Ovary (tissue), 3 donors: ENCODE results near the gene BSN.

Experiments
- EP300 ChIP-seq: sonication (generic); formaldehyde crosslinking; IDR thresholded peaks from one replicate; pipeline ENCODE4 v1.6.1; 2017; ENCODE audit warnings: antibody characterized with exemption
- POLR2A ChIP-seq: fragments of 450-650 bp; IDR thresholded peaks from one replicate; pipeline ENCODE4 v1.6.1; 2017; ENCODE audit warnings: antibody characterized with exemption, mild to moderate bottlenecking, moderate library complexity
- TF ChIP-seq, protein P1 (sequence below), 3 donors: fragments of 450-650 bp in 2 of 3; fragments of 200-600 bp in 1 of 3; IDR thresholded peaks; one replicate each; pipeline versions ENCODE4 v1.5.1 to v1.8.0; 2016 to 2022; ENCODE audit warnings: antibody characterized with exemption in 3 of 3, mild to moderate bottlenecking in 1 of 3
- donor health status: DM: no; HTN: no; CAD: no.

DNA sequence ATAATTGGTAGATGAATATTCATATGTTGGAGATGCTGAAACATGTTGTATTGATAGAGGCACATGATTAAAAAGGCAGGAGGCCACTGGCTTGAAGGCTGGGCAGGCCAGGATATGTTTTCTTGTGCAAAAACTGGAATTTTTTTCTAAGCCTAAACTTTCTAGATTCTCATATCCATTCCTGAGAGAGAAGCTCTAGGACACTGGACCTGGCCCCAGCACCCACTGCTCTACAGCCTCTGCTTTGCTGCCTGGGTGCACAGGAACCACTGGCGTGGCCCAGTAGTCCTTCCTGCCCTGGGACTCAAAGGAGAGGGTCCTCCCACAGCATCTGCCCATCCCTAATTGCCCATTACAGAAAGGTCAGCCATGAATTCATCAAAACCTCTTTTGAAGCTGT lies 61.8 kb downstream of the BSN start:
- TF ChIP-seq EP300: no peak
- TF ChIP-seq, protein P1, sequence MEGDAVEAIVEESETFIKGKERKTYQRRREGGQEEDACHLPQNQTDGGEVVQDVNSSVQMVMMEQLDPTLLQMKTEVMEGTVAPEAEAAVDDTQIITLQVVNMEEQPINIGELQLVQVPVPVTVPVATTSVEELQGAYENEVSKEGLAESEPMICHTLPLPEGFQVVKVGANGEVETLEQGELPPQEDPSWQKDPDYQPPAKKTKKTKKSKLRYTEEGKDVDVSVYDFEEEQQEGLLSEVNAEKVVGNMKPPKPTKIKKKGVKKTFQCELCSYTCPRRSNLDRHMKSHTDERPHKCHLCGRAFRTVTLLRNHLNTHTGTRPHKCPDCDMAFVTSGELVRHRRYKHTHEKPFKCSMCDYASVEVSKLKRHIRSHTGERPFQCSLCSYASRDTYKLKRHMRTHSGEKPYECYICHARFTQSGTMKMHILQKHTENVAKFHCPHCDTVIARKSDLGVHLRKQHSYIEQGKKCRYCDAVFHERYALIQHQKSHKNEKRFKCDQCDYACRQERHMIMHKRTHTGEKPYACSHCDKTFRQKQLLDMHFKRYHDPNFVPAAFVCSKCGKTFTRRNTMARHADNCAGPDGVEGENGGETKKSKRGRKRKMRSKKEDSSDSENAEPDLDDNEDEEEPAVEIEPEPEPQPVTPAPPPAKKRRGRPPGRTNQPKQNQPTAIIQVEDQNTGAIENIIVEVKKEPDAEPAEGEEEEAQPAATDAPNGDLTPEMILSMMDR (IDR thresholded peaks at IDR 0.05): no peak
- no peak for TF ChIP-seq POLR2A
